GM23248 (cell line): ENCODE results near the gene CLEC14A.

Experiments used
- EZH2 ChIP-seq: fragments of 200-600 bp; sonication (generic); IDR thresholded peaks from 2 replicates; pipeline ENCODE4 v1.6.1; 2018; ENCODE audit warnings: antibody characterized with exemption, mild to moderate bottlenecking; ENCODE audit not compliant: insufficient read depth, poor library complexity, severe bottlenecking
- EZH2phosphoT487 ChIP-seq: fragments of 200-600 bp; sonication (generic); IDR thresholded peaks from 2 replicates; pipeline ENCODE4 v1.6.1; 2018; ENCODE audit warnings: antibody characterized with exemption, moderate library complexity, mild to moderate bottlenecking, low read depth; ENCODE audit not compliant: insufficient read depth

GRCh38 chr14:38282936-38283335 is 27.0 kb upstream of the CLEC14A start:
- TF ChIP-seq EZH2: no peak
- no peak for TF ChIP-seq EZH2phosphoT487
